Measurements from ENCODE around the gene PFN1. TPM values are rescaled to one million over a fixed set of nuclear protein-coding genes. Genes with fewer than 3 reads are reported as not detected.
"Not testable (repeated sequence)": the region's sequence is repeated elsewhere in the genome, so short reads cannot be mapped to it uniquely, and the experiment has no call there.

Gene PFN1
- total and polyA plus RNA-seq, 5 experiments from 2014 or later: 486 to 2,067 (median 1,824) TPM

GRCh38 chr17:4934173-4934979 is 14.0 kb downstream of the PFN1 start:
- Mint-ChIP-seq H3K27me3 (no peaks in the 10 kb centered on the region), H3K9me3 (no peaks in the 10 kb centered on the region), H3K27ac (peak overlapping the region; percentile 41 to 88 (median 62)), H3K4me1 (peaks cover 41 to 66% (median 50%) of the 10 kb centered on the region in 4 donors), H3K4me3 (peak overlapping the region in 7 of 10 donors; percentile 37 to 69 (median 52)), H3K36me3 (peaks cover 2 to 30% (median 6%) of the 10 kb centered on the region in 3 donors)
- no peak for DNase-seq
- POLR2A ChIA-PET: interaction anchor here (0.6 to 1.6 kb wide), 7 partner anchors 11 to 177 kb away, joined by 3 to 4 read pairs (median 3); partner anchors contain the start of gene PFN1
- peak; percentile 29 to 68 for ATAC-seq

- Mint-ChIP-seq H3K27me3 (no peaks in the 10 kb centered on the region), H3K27ac (peak overlapping the region in 6 of 10 donors; percentile 41 to 88 (median 60)), H3K4me1 (peaks cover 38 to 59% (median 42%) of the 10 kb centered on the region in 4 donors), H3K36me3 (peaks cover 2 to 36% (median 6%) of the 10 kb centered on the region in 3 donors), H3K9me3 (no peaks in the 10 kb centered on the region), H3K4me3 (peak overlapping the region in 6 of 10 donors; percentile 18 to 69 (median 41))
- DNase-seq: no peak
- no peak for ATAC-seq
- POLR2A ChIA-PET: interaction anchor here (0.7 to 1.6 kb wide), 5 partner anchors 12 to 177 kb away, joined by 3 to 4 read pairs (median 3); no protein-coding TSS in a partner anchor
Observed at GRCh38 chr17:4933646-4934045, 14.7 kb downstream of the PFN1 start.

- no peaks in the 10 kb centered on the region for H3K9me3 Mint-ChIP-seq
- H3K36me3 Mint-ChIP-seq: peaks cover 4 to 36% (median 6%) of the 10 kb centered on the region in 3 donors
- no peak overlapping the region for H3K4me3 Mint-ChIP-seq
- DNase-seq (no peak), ATAC-seq (no peak)
- peak overlapping the region in 2 of 10 donors; percentile 1 to 82 for H3K27ac Mint-ChIP-seq
- no peaks in the 10 kb centered on the region for H3K27me3 Mint-ChIP-seq
- H3K4me1 Mint-ChIP-seq: peaks cover 34 to 52% (median 36%) of the 10 kb centered on the region in 4 donors
- POLR2A ChIA-PET: interaction anchor here (1.8 kb wide), 1 partner anchor 9 kb away, joined by 3 read pairs; no protein-coding TSS in a partner anchor
Observed at GRCh38 chr17:4932756-4933155, 15.6 kb downstream of the PFN1 start.

- H3K4me1 Mint-ChIP-seq: peaks cover 31 to 46% (median 33%) of the 10 kb centered on the region in 4 donors
- H3K4me3 Mint-ChIP-seq: peak within 1 kb of the TSS in 1 of 10 donors; percentile 26
- DNase-seq: no peak
- peak within 1 kb of the TSS in 5 of 10 donors; percentile 1 to 82 (median 82) for H3K27ac Mint-ChIP-seq
- H3K36me3 Mint-ChIP-seq: peaks cover 6 to 32% (median 6%) of the 10 kb centered on the region in 3 donors
- H3K9me3 Mint-ChIP-seq: no peaks in the 10 kb centered on the region
- ATAC-seq: no peak
- no peaks in the 10 kb centered on the region for H3K27me3 Mint-ChIP-seq
- POLR2A ChIA-PET: interaction anchor here (0.6 to 1.8 kb wide), 2 partner anchors 9 to 389 kb away, joined by 3 to 9 read pairs; no protein-coding TSS in a partner anchor
Observed at GRCh38 chr17:4931963-4932362, 16.4 kb downstream of the PFN1 start, which contains the start of gene GP1BA. GP1BA (plus strand) TSS chr17:4932277; CDS start chr17:4932605, 328 bp downstream.

- DNase-seq (no peak), ATAC-seq (no peak)
- no peak overlapping the region for H3K4me3 Mint-ChIP-seq
- H3K36me3 Mint-ChIP-seq: peaks cover 6 to 30% (median 6%) of the 10 kb centered on the region in 3 donors
- H3K27me3 Mint-ChIP-seq: no peaks in the 10 kb centered on the region
- no peaks in the 10 kb centered on the region for H3K9me3 Mint-ChIP-seq
- H3K4me1 Mint-ChIP-seq: peaks cover 14 to 25% (median 17%) of the 10 kb centered on the region in 4 donors
- peak overlapping the region in 2 of 10 donors; percentile 49 to 66 for H3K27ac Mint-ChIP-seq
- POLR2A ChIA-PET: interaction anchor here (1.0 kb wide), 1 partner anchor 32 kb away, joined by 3 read pairs; no protein-coding TSS in a partner anchor
Observed at GRCh38 chr17:4928881-4929280, 19.4 kb downstream of the PFN1 start.

GRCh38 chr17:4926577-4927335 is 21.6 kb downstream of the PFN1 start:
- POLR2A ChIA-PET: interaction anchor here (0.6 kb wide), 1 partner anchor 21 kb away, joined by 3 read pairs; no protein-coding TSS in a partner anchor
- H3K27ac Mint-ChIP-seq: peak overlapping the region in 1 of 10 donors; percentile 26

GRCh38 chr17:4921320-4921719 is 27.0 kb downstream of the PFN1 start:
- DNase-seq (no peak), ATAC-seq (no peak)
- no peak overlapping the region for H3K4me3 Mint-ChIP-seq
- POLR2A ChIA-PET: interaction anchor here (0.7 kb wide), 1 partner anchor 898 kb away, joined by 3 read pairs; no protein-coding TSS in a partner anchor
- no peaks in the 10 kb centered on the region for H3K27me3 Mint-ChIP-seq
- peaks cover 0 to 6% (median 3%) of the 10 kb centered on the region in 4 donors for H3K4me1 Mint-ChIP-seq
- no peaks in the 10 kb centered on the region for H3K36me3 Mint-ChIP-seq
- no peak overlapping the region for H3K27ac Mint-ChIP-seq
- H3K9me3 Mint-ChIP-seq: no peaks in the 10 kb centered on the region

More at GRCh38 chr17:4926577-4927335, 21.6 kb downstream of the PFN1 start:
- H3K4me3 Mint-ChIP-seq, H3K9me3 Mint-ChIP-seq, ATAC-seq, H3K27me3 Mint-ChIP-seq, DNase-seq: not testable (repeated sequence)
- Mint-ChIP-seq H3K36me3 (peaks cover 6 to 28% (median 6%) of the 10 kb centered on the region in 3 donors), H3K4me1 (peaks cover 3 to 12% (median 5%) of the 10 kb centered on the region in 4 donors)

- Mint-ChIP-seq H3K9me3 (no peaks in the 10 kb centered on the region), H3K4me3 (no peak overlapping the region), H3K36me3 (no peaks in the 10 kb centered on the region), H3K27ac (no peak overlapping the region), H3K4me1 (peaks cover 0 to 6% (median 3%) of the 10 kb centered on the region in 4 donors), H3K27me3 (no peaks in the 10 kb centered on the region)
- POLR2A ChIA-PET: interaction anchor here (0.6 to 1.0 kb wide), 3 partner anchors 19 to 897 kb away, joined by 3 read pairs; no protein-coding TSS in a partner anchor
- DNase-seq: no peak
- no peak for ATAC-seq
Observed at GRCh38 chr17:4920351-4921048, 27.8 kb downstream of the PFN1 start.

GRCh38 chr17:4919511-4920047 is 28.8 kb downstream of the PFN1 start:
- Mint-ChIP-seq H3K9me3 (no peaks in the 10 kb centered on the region), H3K4me3 (no peak overlapping the region), H3K4me1 (peaks cover 0 to 6% (median 3%) of the 10 kb centered on the region in 4 donors), H3K27ac (no peak overlapping the region), H3K27me3 (no peaks in the 10 kb centered on the region), H3K36me3 (no peaks in the 10 kb centered on the region)
- POLR2A ChIA-PET: interaction anchor here (0.6 to 0.7 kb wide), 3 partner anchors 195 to 396 kb away, joined by 3 to 5 read pairs (median 4); no protein-coding TSS in a partner anchor
- no peak for ATAC-seq
- no peak for DNase-seq

GRCh38 chr17:4914551-4914950 is 33.8 kb downstream of the PFN1 start:
- not testable (repeated sequence) for H3K9me3 Mint-ChIP-seq, DNase-seq, H3K4me3 Mint-ChIP-seq, H3K27ac Mint-ChIP-seq, H3K36me3 Mint-ChIP-seq, H3K4me1 Mint-ChIP-seq, H3K27me3 Mint-ChIP-seq, ATAC-seq
- POLR2A ChIA-PET: interaction anchor here (0.6 kb wide), 1 partner anchor 9 kb away, joined by 3 read pairs; no protein-coding TSS in a partner anchor

- ATAC-seq: no peak
- Mint-ChIP-seq H3K4me3 (no peak overlapping the region), H3K9me3 (no peaks in the 10 kb centered on the region), H3K27me3 (no peaks in the 10 kb centered on the region), H3K27ac (peak overlapping the region in 1 of 10 donors; percentile 38), H3K36me3 (no peaks in the 10 kb centered on the region), H3K4me1 (peaks cover 0 to 2% (median 0%) of the 10 kb centered on the region in 4 donors)
- no peak for DNase-seq
- POLR2A ChIA-PET: interaction anchor here (0.6 to 1.2 kb wide), 3 partner anchors 9 to 180 kb away, joined by 3 to 5 read pairs (median 3); no protein-coding TSS in a partner anchor
Observed at GRCh38 chr17:4913994-4914393, 34.3 kb downstream of the PFN1 start.

All from naive thymus-derived CD8-positive, alpha-beta T cell (primary cell).